ENCODE results near the gene TMCC3. TPM values are rescaled to one million over a fixed set of nuclear protein-coding genes. Genes with fewer than 3 reads are reported as not detected.

The TMCC3 gene
- total RNA-seq, 2 experiments from 2014 or later = 0.18 to 0.60 TPM

GRCh38 chr12:94684416-94685142 lies 34.2 kb upstream of the TMCC3 start:
- ATAC-seq (no peak), DNase-seq (no peak)
- CTCF ChIA-PET = no interaction called here
- POLR2A ChIA-PET = no interaction called here
- Mint-ChIP-seq H3K36me3 (ENCODE audit: low read depth) (no peaks in the 10 kb centered on the region), H3K9me3 (ENCODE audit: insufficient read depth) (no peaks in the 10 kb centered on the region), H3K4me3 (no peak overlapping the region), H3K27me3 (ENCODE audit: low read depth) (peaks cover 3% of the 10 kb centered on the region), H3K4me1 (ENCODE audit: low read depth) (no peaks in the 10 kb centered on the region), H3K27ac (no peak overlapping the region)

GRCh38 chr12:94679554-94680195 lies 29.3 kb upstream of the TMCC3 start:
- ChIA-PET POLR2A (no interaction called here), CTCF (no interaction called here)
- peaks cover 8% of the 10 kb centered on the region for H3K27me3 Mint-ChIP-seq (ENCODE audit: low read depth)
- H3K27ac Mint-ChIP-seq = no peak overlapping the region
- ATAC-seq (no peak), DNase-seq (no peak)
- H3K4me1 Mint-ChIP-seq (ENCODE audit: low read depth) = peaks cover 23% of the 10 kb centered on the region
- H3K36me3 Mint-ChIP-seq (ENCODE audit: low read depth) = peaks cover 2% of the 10 kb centered on the region
- H3K4me3 Mint-ChIP-seq = no peak overlapping the region
- H3K9me3 Mint-ChIP-seq (ENCODE audit: insufficient read depth) = no peaks in the 10 kb centered on the region

- peaks cover 2% of the 10 kb centered on the region for H3K36me3 Mint-ChIP-seq (ENCODE audit: low read depth)
- no peak overlapping the region for H3K4me3 Mint-ChIP-seq
- no peak for ATAC-seq
- no peak overlapping the region for H3K27ac Mint-ChIP-seq
- peaks cover 24% of the 10 kb centered on the region for H3K4me1 Mint-ChIP-seq (ENCODE audit: low read depth)
- CTCF ChIA-PET = no interaction called here
- POLR2A ChIA-PET = no interaction called here
- no peaks in the 10 kb centered on the region for H3K9me3 Mint-ChIP-seq (ENCODE audit: insufficient read depth)
- H3K27me3 Mint-ChIP-seq (ENCODE audit: low read depth) = peaks cover 13% of the 10 kb centered on the region
- DNase-seq = no peak
Measured at GRCh38 chr12:94678849-94679248, 28.5 kb upstream of the TMCC3 start.

- H3K4me3 Mint-ChIP-seq = no peak overlapping the region
- H3K9me3 Mint-ChIP-seq (ENCODE audit: insufficient read depth) = no peaks in the 10 kb centered on the region
- ChIA-PET POLR2A (no interaction called here), CTCF (no interaction called here)
- no peak for ATAC-seq
- peaks cover 2% of the 10 kb centered on the region for H3K36me3 Mint-ChIP-seq (ENCODE audit: low read depth)
- H3K27me3 Mint-ChIP-seq (ENCODE audit: low read depth) = peaks cover 16% of the 10 kb centered on the region
- peaks cover 24% of the 10 kb centered on the region for H3K4me1 Mint-ChIP-seq (ENCODE audit: low read depth)
- no peak for DNase-seq
- H3K27ac Mint-ChIP-seq = no peak overlapping the region
Measured at GRCh38 chr12:94678379-94678778, 28.0 kb upstream of the TMCC3 start.

- ChIA-PET CTCF (no interaction called here), POLR2A (no interaction called here)
- Mint-ChIP-seq H3K9me3 (ENCODE audit: insufficient read depth) (no peaks in the 10 kb centered on the region), H3K27me3 (ENCODE audit: low read depth) (peaks cover 17% of the 10 kb centered on the region), H3K36me3 (ENCODE audit: low read depth) (peaks cover 2% of the 10 kb centered on the region), H3K4me1 (ENCODE audit: low read depth) (peaks cover 24% of the 10 kb centered on the region), H3K27ac (no peak overlapping the region), H3K4me3 (no peak overlapping the region)
- DNase-seq (no peak), ATAC-seq (no peak)
Measured at GRCh38 chr12:94677778-94678177, 27.4 kb upstream of the TMCC3 start.

- POLR2A ChIA-PET = no interaction called here
- Mint-ChIP-seq H3K27ac (peak overlapping the region; percentile 86), H3K27me3 (ENCODE audit: low read depth) (peaks cover 20% of the 10 kb centered on the region), H3K9me3 (ENCODE audit: insufficient read depth) (no peaks in the 10 kb centered on the region), H3K36me3 (ENCODE audit: low read depth) (peaks cover 2% of the 10 kb centered on the region), H3K4me1 (ENCODE audit: low read depth) (peaks cover 24% of the 10 kb centered on the region), H3K4me3 (no peak overlapping the region)
- ATAC-seq (no peak), DNase-seq (no peak)
- CTCF ChIA-PET = no interaction called here
Measured at GRCh38 chr12:94676922-94677321, 26.6 kb upstream of the TMCC3 start.

GRCh38 chr12:94676031-94676641 lies 25.8 kb upstream of the TMCC3 start:
- peaks cover 22% of the 10 kb centered on the region for H3K27me3 Mint-ChIP-seq (ENCODE audit: low read depth)
- CTCF ChIA-PET = no interaction called here
- peaks cover 2% of the 10 kb centered on the region for H3K36me3 Mint-ChIP-seq (ENCODE audit: low read depth)
- ATAC-seq (peak; percentile 96), DNase-seq (peak; percentile 61)
- peak overlapping the region; percentile 86 for H3K27ac Mint-ChIP-seq
- H3K9me3 Mint-ChIP-seq (ENCODE audit: insufficient read depth) = no peaks in the 10 kb centered on the region
- peaks cover 24% of the 10 kb centered on the region for H3K4me1 Mint-ChIP-seq (ENCODE audit: low read depth)
- POLR2A ChIA-PET = no interaction called here
- H3K4me3 Mint-ChIP-seq = peak overlapping the region; percentile 48

GRCh38 chr12:94674835-94675234 lies 24.5 kb upstream of the TMCC3 start:
- ChIA-PET CTCF (no interaction called here), POLR2A (no interaction called here)
- H3K36me3 Mint-ChIP-seq (ENCODE audit: low read depth) = peaks cover 2% of the 10 kb centered on the region
- peaks cover 24% of the 10 kb centered on the region for H3K4me1 Mint-ChIP-seq (ENCODE audit: low read depth)
- H3K4me3 Mint-ChIP-seq = no peak overlapping the region
- DNase-seq (no peak), ATAC-seq (no peak)
- peaks cover 26% of the 10 kb centered on the region for H3K27me3 Mint-ChIP-seq (ENCODE audit: low read depth)
- no peak overlapping the region for H3K27ac Mint-ChIP-seq
- no peaks in the 10 kb centered on the region for H3K9me3 Mint-ChIP-seq (ENCODE audit: insufficient read depth)

GRCh38 chr12:94674051-94674451 lies 23.7 kb upstream of the TMCC3 start:
- Mint-ChIP-seq H3K4me3 (no peak overlapping the region), H3K27me3 (ENCODE audit: low read depth) (peaks cover 28% of the 10 kb centered on the region), H3K4me1 (ENCODE audit: low read depth) (peaks cover 24% of the 10 kb centered on the region), H3K9me3 (ENCODE audit: insufficient read depth) (no peaks in the 10 kb centered on the region), H3K36me3 (ENCODE audit: low read depth) (peaks cover 2% of the 10 kb centered on the region), H3K27ac (no peak overlapping the region)
- ATAC-seq (no peak), DNase-seq (no peak)
- CTCF ChIA-PET = no interaction called here
- POLR2A ChIA-PET = no interaction called here

- Mint-ChIP-seq H3K4me1 (ENCODE audit: low read depth) (peaks cover 24% of the 10 kb centered on the region), H3K4me3 (no peak overlapping the region), H3K9me3 (ENCODE audit: insufficient read depth) (no peaks in the 10 kb centered on the region), H3K27ac (no peak overlapping the region), H3K36me3 (ENCODE audit: low read depth) (peaks cover 2% of the 10 kb centered on the region), H3K27me3 (ENCODE audit: low read depth) (peaks cover 30% of the 10 kb centered on the region)
- ATAC-seq (no peak), DNase-seq (no peak)
- CTCF ChIA-PET = no interaction called here
- POLR2A ChIA-PET = no interaction called here
Measured at GRCh38 chr12:94673496-94673895, 23.1 kb upstream of the TMCC3 start.

GRCh38 chr12:94671917-94672316 lies 21.6 kb upstream of the TMCC3 start:
- no peak overlapping the region for H3K4me3 Mint-ChIP-seq
- H3K4me1 Mint-ChIP-seq (ENCODE audit: low read depth) = peaks cover 18% of the 10 kb centered on the region
- DNase-seq (no peak), ATAC-seq (no peak)
- POLR2A ChIA-PET = no interaction called here
- no peak overlapping the region for H3K27ac Mint-ChIP-seq
- peaks cover 30% of the 10 kb centered on the region for H3K27me3 Mint-ChIP-seq (ENCODE audit: low read depth)
- CTCF ChIA-PET = no interaction called here
- H3K36me3 Mint-ChIP-seq (ENCODE audit: low read depth) = peaks cover 2% of the 10 kb centered on the region
- no peaks in the 10 kb centered on the region for H3K9me3 Mint-ChIP-seq (ENCODE audit: insufficient read depth)

GRCh38 chr12:94670898-94671297 lies 20.5 kb upstream of the TMCC3 start:
- CTCF ChIA-PET = no interaction called here

More at GRCh38 chr12:94670898-94671297, 20.5 kb upstream of the TMCC3 start:
- ATAC-seq = no peak
- Mint-ChIP-seq H3K27me3 (ENCODE audit: low read depth) (peaks cover 34% of the 10 kb centered on the region), H3K9me3 (ENCODE audit: insufficient read depth) (no peaks in the 10 kb centered on the region), H3K4me3 (no peak overlapping the region), H3K36me3 (ENCODE audit: low read depth) (no peaks in the 10 kb centered on the region), H3K4me1 (ENCODE audit: low read depth) (peaks cover 7% of the 10 kb centered on the region), H3K27ac (no peak overlapping the region)
- DNase-seq = no peak
- POLR2A ChIA-PET = no interaction called here

All from activated CD8-positive, alpha-beta T cell treated with anti-CD3 and anti-CD28 coated beads, Interleukin-2, amount 10 ng/mL, durations not matched to agents 7 days and 5 days (primary cell).